GM20431 (cell line): Measurements from ENCODE around the gene DEPDC7.

Source experiments
- in situ Hi-C: fragments of 300-500 bp; cut with MseI, MboI; formaldehyde crosslinking; loops from one replicate; pipeline ENCODE4 v1.15.0; 2020; ENCODE audit warnings: low sequenced_read_pairs; ENCODE audit not compliant: unreplicated experiment

The DEPDC7 gene

DNA sequence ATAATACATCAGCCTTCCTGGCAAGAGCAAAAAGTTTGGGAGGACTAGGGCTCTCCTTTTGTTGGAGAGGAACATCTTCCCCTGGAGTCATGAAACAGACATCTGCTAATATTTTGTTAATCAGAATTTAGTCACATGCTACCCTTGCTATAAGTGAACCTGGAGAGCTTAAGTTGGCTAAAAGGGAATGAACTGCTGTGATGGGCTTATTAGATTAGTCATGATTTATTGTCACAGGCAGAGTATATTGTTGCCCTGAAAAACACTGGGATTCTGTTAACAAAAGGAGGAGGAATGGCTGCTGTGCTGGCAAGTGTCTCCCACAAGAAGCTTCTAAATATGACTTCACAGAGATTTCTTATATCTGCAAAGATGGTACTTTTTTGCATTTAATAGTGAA, 39.7 kb downstream of the DEPDC7 start:
- in situ Hi-C loops: no loop called here

DNA sequence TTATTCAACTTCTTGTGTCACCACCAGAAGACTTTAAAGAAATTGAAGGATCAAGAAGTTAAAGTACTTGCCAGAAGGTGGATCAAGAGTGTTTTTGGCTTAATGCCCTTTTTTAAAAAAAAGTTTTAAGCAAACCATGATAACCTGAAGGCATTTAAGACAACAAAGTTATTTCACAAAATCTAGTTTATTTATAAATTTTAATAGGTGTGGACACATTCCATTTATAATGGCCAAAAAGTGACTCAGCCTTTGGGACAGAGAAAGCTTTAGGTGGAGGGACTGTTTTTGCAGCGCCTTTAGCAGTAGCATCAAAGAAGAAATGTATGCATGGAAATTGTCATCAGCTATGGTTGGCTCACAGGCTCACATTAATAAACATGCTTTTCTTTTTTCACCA, 41.6 kb downstream of the DEPDC7 start:
- in situ Hi-C loops: no loop called here

DNA sequence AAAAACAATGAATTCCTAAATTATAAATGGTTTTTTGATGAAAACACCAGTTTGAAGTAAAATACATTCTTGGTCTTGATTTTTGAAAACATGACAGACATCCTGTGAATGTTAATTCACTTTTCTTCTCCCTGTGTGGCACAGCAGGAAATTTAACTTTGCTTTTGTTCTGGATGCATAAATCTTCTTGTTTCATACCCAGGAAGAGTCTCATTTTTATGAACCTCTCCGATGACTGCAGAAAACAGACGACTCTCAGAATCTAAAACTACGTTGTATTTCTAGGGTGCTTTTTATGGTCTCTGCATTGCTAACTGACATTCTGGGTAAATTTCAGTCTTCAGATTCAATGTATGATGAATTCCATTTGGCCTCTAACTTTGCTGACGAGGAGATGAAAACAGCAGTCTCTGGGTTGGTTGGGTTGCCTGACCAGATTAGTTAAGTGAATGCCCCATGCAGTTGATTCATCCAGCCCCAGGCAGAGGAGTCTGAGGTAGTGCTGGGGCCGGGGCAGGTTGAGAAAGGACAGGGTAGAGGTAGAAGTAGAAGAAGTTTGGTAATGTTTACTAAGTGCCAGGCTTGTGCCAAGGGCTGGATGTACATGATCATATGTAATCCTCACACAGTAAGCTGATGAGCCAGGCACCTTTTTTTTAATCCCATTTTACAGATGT, 43.8 kb downstream of the DEPDC7 start:
- in situ Hi-C loops: loop anchor here (10.0 kb wide), 1 partner anchor 95 kb away; no protein-coding TSS in a partner anchor

DNA sequence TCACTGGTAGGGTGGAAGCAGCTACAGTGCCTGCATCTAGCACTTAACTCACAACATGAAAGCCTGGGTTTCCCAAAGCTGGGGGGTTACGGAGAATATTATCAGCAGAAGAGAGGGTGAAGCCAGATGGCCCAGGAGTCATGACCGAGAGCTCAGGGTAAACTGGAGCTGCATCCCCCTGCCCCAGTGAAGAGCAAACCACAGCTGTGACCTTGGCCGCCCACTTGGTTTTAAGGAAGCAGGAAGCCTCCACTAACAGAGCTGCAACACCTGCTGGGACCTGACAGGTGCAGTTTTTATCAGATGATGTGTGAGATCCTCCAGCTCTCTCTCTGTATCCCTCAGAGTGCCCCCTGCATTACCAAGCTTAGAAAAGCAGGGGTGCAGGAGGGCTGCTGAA, 44.6 kb downstream of the DEPDC7 start:
- in situ Hi-C loops: loop anchor here (10.0 kb wide), 1 partner anchor 95 kb away; no protein-coding TSS in a partner anchor

DNA sequence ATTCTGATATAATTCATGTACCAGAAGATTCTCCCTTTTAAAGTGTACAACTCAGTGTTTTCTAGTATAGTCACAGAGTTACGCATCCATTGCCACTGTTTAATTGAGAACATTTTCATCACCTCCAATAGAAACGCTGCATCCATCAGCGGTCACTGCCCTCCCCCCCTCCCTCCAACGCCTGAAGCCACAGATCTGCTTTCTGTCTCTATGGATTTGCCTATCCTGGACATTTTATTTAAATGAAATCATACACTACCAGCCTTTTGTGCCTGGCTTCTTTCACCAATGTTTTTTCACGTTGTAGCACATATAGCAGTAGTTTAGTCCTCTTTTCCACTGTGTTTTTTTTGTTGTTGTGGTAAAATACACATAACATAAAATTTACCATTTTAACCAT, 46.5 kb downstream of the DEPDC7 start:
- in situ Hi-C loops: loop anchor here (10.0 kb wide), 1 partner anchor 97 kb away; no protein-coding TSS in a partner anchor

DNA sequence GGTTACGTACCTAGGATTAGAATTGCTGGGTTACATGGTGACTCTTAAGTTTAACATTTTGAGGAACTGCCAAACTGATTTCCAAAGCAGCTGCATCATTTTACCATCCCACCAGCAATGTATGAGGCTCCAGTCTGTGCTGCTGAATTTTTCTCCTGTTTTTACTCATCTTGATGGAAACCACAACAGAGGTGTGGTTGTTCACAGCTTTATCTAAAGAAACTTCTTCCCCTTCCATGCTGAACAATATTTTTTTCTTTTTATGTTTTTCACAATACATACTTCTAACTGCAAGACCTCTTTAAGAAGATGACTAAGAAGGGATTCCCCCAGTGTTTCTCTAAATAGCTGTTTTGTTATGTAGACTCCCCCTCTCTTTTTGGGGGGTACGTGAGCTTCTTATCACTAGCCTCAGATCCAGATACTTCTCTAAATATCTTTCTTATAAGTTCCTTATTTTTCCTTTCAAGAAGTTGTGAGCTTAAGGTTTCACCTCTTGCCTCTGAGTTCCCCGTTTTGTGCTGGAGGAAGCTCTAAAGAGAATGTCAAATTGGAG, 47.7 kb downstream of the DEPDC7 start:
- in situ Hi-C loops: loop anchor here (10.0 kb wide), 1 partner anchor 99 kb away; no protein-coding TSS in a partner anchor

DNA sequence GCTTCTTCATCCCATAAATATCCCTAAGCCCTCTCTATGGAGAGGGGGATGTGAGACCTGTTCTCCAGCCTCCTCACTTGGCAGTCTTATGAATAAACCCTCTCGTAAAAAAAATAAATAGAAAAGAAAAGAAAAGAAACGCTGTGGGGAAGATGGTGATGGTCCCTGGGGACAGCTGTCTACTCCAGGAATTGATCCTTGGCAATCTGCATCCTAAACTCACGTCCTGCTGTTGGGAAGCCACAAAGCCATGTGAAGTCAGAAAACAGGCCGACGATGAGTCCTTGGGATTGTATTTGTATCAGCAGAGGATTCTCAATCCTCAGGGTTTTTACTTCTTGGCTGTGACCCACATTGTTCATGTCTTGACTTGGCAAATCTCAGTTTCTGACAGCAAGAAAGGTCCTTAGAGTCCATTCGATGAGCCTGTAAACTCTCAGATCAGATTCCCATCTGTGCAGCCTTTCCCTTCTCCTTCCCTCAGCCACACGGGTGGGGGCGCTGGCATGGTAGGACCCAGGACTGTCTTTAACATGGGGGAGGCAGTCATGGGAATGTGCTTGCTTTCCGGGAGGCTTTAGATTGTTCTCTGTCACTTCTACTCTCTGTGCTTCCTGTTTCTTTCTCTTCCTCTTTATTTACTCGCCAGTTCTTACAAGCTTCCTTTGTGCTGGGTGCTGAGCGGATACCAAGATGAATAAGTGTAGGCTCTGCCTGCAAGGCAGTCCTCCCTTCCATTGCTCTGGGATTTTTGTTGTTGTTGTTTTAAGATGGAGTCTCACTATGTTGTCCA, 48.6 kb downstream of the DEPDC7 start:
- in situ Hi-C loops: loop anchor here (10.0 kb wide), 1 partner anchor 99 kb away; no protein-coding TSS in a partner anchor

DNA sequence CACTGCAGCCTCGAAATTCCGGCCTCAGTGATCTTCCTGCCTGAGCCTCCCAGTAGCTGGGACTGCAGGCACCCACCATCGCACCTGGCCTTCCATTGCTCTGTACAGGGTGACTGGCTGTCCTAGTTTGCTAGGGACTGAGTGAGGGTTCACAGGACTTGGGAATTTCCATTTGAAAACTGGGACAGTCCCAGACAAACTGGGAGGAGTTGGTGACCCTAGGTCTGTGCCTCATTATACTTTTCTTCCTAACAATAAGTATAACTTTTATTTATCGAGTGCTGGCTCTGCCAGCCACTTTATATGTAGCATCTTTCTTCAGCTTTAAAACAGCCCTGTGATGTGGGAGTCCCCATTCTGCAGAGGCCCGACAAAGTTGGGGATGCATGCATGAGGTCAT, 49.2 kb downstream of the DEPDC7 start:
- in situ Hi-C loops: loop anchor here (10.0 kb wide), 1 partner anchor 100 kb away; no protein-coding TSS in a partner anchor

DNA sequence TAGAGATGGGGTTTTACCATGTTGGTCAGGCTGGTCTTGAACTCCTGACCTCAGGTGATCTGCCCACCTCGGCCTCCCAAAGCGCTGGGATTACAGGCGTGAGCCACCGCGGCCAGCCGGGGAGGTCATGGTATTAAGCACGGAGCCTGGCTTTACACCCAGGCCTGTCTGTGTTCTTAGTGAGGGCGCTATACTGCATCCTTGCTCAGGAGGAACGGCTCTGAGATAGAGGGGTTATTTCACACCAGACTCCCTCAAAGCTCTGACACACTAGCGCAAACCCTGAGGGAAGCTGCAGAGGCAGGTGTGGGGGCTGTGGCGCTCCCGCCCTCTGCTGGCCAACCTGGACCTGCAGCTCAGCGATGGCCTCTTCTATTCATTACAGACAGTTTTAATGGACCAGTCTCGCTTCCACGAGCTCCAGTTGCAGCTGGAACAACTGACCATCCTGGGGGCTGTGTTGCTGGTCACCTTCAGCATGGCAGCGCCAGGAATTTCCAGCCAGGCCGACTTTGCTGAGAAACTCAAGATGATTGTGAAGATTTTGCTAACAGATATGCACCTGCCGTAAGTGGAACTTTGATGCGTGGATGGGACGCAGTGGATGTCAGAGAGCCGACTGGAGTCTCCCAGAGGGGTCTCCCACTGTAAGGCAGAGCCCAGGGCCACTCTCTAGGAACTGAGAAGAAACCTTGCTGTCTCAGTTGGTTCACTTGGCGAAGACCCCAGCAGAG, 49.9 kb downstream of the DEPDC7 start:
- in situ Hi-C loops: loop anchor here (10.0 kb wide), 1 partner anchor 101 kb away; no protein-coding TSS in a partner anchor

DNA sequence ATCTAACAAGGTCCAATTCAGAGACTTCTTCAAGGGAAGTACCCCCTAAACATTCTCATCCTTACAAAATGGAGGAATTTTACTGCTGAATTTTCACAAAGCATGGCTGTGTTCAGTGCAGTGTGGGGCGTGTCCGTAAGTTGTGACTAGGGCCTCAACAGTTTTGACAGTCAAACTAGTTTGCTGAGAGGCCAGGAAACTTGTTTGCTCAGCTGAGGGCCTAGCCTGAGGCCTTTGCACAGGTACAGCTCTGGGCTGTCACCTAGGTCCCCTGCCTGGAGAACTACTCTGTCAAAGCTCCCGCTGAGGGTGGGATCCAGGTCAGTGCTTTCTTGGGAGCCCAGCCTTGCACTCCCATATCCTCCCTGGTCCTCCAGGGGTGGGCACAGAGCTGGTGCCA, 51.6 kb downstream of the DEPDC7 start:
- in situ Hi-C loops: loop anchor here (10.0 kb wide), 1 partner anchor 102 kb away; no protein-coding TSS in a partner anchor

DNA sequence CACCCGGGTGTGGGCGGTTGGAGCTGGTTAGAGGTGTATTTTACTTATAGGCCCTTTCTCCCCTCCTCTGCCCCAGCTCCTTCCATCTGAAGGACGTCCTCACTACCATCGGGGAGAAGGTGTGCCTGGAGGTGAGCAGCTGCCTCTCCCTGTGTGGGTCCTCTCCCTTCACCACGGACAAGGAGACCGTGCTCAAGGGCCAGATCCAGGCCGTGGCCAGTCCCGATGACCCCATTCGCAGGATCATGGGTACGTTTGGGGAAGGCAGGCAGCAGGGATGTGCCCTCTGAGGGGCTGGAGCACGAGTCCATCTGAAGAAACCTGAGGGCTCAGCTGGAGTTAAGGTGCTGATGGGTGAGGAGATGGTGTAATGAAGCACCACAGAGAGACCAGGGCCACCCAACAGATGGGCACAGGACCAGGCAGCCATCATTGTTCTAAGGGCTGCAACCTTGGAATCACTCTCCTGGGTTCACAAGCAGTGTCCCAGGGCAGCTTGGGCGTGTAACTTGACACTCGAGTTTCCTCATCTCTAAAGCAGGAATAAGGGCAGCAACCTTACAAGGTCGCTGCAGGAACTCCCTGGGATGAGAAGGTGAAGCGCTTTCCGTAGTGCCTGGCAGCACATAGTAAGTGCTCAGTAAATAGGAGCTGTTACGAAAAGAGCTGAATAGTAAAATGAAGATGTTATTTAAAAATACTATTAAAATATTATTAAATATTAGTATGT, 53.1 kb downstream of the DEPDC7 start:
- in situ Hi-C loops: loop anchor here (10.0 kb wide), 1 partner anchor 104 kb away; no protein-coding TSS in a partner anchor

DNA sequence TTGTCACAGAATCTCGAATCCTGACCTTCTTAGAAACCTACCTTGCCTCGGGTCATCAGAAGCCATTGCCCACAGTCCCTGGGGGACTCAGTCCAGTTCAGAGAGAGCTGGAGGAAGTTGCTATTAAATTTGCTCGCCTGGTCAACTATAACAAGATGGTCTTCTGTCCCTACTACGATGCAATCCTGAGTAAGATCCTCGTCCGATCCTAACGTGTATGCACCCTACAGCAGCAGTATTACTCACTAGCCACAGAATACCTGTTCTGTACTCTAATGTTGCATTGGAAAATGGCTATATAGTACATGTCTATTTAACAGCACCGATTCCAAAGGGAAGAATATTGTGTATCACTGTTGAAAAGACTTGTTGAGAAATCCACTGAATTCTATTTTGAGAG, 56.8 kb downstream of the DEPDC7 start:
- in situ Hi-C loops: no loop called here
